Activated CD4-positive, alpha-beta T cell treated with anti-CD3 and anti-CD28 coated beads, Interleukin-2, Interleukin-4, amounts not matched to agents 100 ng/mL and 50 ng/mL, durations not matched to agents 16 hours and 8 hours (primary cell): Measurements from ENCODE around the gene PNMA6E.

Source experiments
- DNase-seq: peaks from one replicate; pipeline ENCODE4 v3.0.0-alpha.2; 2020; ENCODE audit warnings: low spot score

Gene PNMA6E

GRCh38 chrX:153401133-153401764 is at the start of gene PNMA6E:
PNMA6E (minus strand) TSS chrX:153401350; CDS start chrX:153398849, 2,501 bp downstream.
- DNase-seq: no peak

GRCh38 chrX:153450949-153451277 is 49.8 kb upstream of the PNMA6E start:
- DNase-seq: no peak

- DNase-seq: no peak
Measured at GRCh38 chrX:153450114-153450948, 49.2 kb upstream of the PNMA6E start.

GRCh38 chrX:153449368-153450113 is 48.4 kb upstream of the PNMA6E start:
- DNase-seq: no peak

- no peak for DNase-seq
Measured at GRCh38 chrX:153448556-153449367, 47.6 kb upstream of the PNMA6E start.

GRCh38 chrX:153447581-153447960 is 46.4 kb upstream of the PNMA6E start:
- no peak for DNase-seq

- DNase-seq: no peak
Measured at GRCh38 chrX:153446950-153447580, 45.9 kb upstream of the PNMA6E start.

- DNase-seq: no peak
Measured at GRCh38 chrX:153446636-153446936, 45.4 kb upstream of the PNMA6E start.

GRCh38 chrX:153445856-153446635 is 44.9 kb upstream of the PNMA6E start, which contains the start of gene TREX2:
TREX2 (minus strand) TSS chrX:153446056; CDS start chrX:153445430, 626 bp downstream.
- no peak for DNase-seq

- DNase-seq: no peak
Measured at GRCh38 chrX:153445106-153445855, 44.1 kb upstream of the PNMA6E start.

- no peak for DNase-seq
Measured at GRCh38 chrX:153444333-153445011, 43.3 kb upstream of the PNMA6E start.

- DNase-seq: no peak
Measured at GRCh38 chrX:153443476-153444332, 42.6 kb upstream of the PNMA6E start.

- DNase-seq: no peak
Measured at GRCh38 chrX:153442463-153442862, 41.3 kb upstream of the PNMA6E start.

- no peak for DNase-seq
Measured at GRCh38 chrX:153441981-153442380, 40.8 kb upstream of the PNMA6E start.

- DNase-seq: no peak
Measured at GRCh38 chrX:153441296-153441695, 40.1 kb upstream of the PNMA6E start.

GRCh38 chrX:153440556-153441135 is 39.5 kb upstream of the PNMA6E start:
- no peak for DNase-seq

- no peak for DNase-seq
Measured at GRCh38 chrX:153439977-153440376, 38.8 kb upstream of the PNMA6E start.

- DNase-seq: no peak
Measured at GRCh38 chrX:153438532-153438931, 37.4 kb upstream of the PNMA6E start.
